B cell (primary cell): ENCODE results near the gene RIC1.

Experiments used
- EZH2 ChIP-seq: IDR thresholded peaks from 2 replicates; pipeline ENCODE4 v1.6.1; 2012; ENCODE audit warnings: borderline replicate concordance, low read depth, mild to moderate bottlenecking, moderate library complexity, low read length; ENCODE audit not compliant: insufficient read depth, poor library complexity, severe bottlenecking
- TF ChIP-seq, protein P1 (sequence below): fragments of 200-600 bp; IDR thresholded peaks from one replicate; pipeline ENCODE4 v1.8.0; 2022; ENCODE audit warnings: antibody characterized with exemption, mild to moderate bottlenecking

DNA sequence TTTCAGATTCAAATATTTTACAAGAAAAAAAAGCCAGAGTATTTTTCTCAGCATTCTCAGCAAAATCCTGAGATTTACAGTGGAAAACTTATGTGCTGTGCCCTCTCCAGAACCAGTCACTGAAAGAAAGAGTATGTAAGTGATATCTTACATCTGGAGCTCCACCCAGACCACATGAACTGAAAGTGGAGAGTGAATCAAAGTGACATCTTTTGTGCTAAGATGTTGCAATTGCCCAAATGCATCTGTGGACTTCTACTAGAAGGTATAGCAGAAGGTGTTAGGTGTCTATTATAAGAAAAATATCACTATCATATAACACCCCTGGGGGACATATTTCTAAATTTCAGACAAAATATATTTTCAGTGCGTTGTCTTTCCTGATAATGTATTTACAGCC lies 49.0 kb upstream of the RIC1 start:
- TF ChIP-seq, protein P1, sequence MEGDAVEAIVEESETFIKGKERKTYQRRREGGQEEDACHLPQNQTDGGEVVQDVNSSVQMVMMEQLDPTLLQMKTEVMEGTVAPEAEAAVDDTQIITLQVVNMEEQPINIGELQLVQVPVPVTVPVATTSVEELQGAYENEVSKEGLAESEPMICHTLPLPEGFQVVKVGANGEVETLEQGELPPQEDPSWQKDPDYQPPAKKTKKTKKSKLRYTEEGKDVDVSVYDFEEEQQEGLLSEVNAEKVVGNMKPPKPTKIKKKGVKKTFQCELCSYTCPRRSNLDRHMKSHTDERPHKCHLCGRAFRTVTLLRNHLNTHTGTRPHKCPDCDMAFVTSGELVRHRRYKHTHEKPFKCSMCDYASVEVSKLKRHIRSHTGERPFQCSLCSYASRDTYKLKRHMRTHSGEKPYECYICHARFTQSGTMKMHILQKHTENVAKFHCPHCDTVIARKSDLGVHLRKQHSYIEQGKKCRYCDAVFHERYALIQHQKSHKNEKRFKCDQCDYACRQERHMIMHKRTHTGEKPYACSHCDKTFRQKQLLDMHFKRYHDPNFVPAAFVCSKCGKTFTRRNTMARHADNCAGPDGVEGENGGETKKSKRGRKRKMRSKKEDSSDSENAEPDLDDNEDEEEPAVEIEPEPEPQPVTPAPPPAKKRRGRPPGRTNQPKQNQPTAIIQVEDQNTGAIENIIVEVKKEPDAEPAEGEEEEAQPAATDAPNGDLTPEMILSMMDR: no peak
- TF ChIP-seq EZH2: no peak
